HG02970 (cell line): ENCODE data around the gene HNRNPAB.
"Not testable (repeated sequence)": the region's sequence is repeated elsewhere in the genome, so short reads cannot be mapped to it uniquely, and the experiment has no call there.

Source experiments
- ATAC-seq: cut with Tn5 transposase; IDR thresholded peaks from one replicate; pipeline ENCODE4 v1.9.1; 2021; ENCODE audit warnings: mild to moderate bottlenecking, moderate library complexity, moderate number of reproducible peaks; ENCODE audit not compliant: unreplicated experiment, low FRiP score

The HNRNPAB gene

GRCh38 chr5:178228609-178229008 lies 24.3 kb downstream of the HNRNPAB start:
- no peak for ATAC-seq

GRCh38 chr5:178229111-178229510 lies 24.8 kb downstream of the HNRNPAB start:
- not testable (repeated sequence) for ATAC-seq

- ATAC-seq = no peak
Measured at GRCh38 chr5:178229861-178230260, 25.5 kb downstream of the HNRNPAB start.

GRCh38 chr5:178230879-178231538 lies 26.7 kb downstream of the HNRNPAB start:
- no peak for ATAC-seq

GRCh38 chr5:178231539-178232123 lies 27.3 kb downstream of the HNRNPAB start:
- no peak for ATAC-seq

GRCh38 chr5:178232124-178232919 lies 28.0 kb downstream of the HNRNPAB start, which contains the start of gene PHYKPL:
Gene PHYKPL, minus strand, starts transcription at chr5:178232802. Its CDS starts 252 bp downstream, at chr5:178232550.
- peak; percentile 69 for ATAC-seq

- ATAC-seq = no peak
Measured at GRCh38 chr5:178232920-178233429, 28.6 kb downstream of the HNRNPAB start.

GRCh38 chr5:178234121-178234749 lies 29.9 kb downstream of the HNRNPAB start:
- no peak for ATAC-seq

- no peak for ATAC-seq
Measured at GRCh38 chr5:178234750-178235587, 30.6 kb downstream of the HNRNPAB start.

GRCh38 chr5:178235588-178235974 lies 31.2 kb downstream of the HNRNPAB start:
- ATAC-seq = no peak

- no peak for ATAC-seq
Measured at GRCh38 chr5:178236126-178236525, 31.8 kb downstream of the HNRNPAB start.

- ATAC-seq = no peak
Measured at GRCh38 chr5:178236679-178237078, 32.3 kb downstream of the HNRNPAB start.

GRCh38 chr5:178237431-178238312 lies 33.3 kb downstream of the HNRNPAB start:
- ATAC-seq = no peak

- ATAC-seq = no peak
Measured at GRCh38 chr5:178238313-178238635, 33.9 kb downstream of the HNRNPAB start.

- ATAC-seq = no peak
Measured at GRCh38 chr5:178238711-178239592, 34.6 kb downstream of the HNRNPAB start.

GRCh38 chr5:178239626-178240301 lies 35.4 kb downstream of the HNRNPAB start:
- ATAC-seq = not testable (repeated sequence)

GRCh38 chr5:178240341-178240741 lies 36.0 kb downstream of the HNRNPAB start:
- ATAC-seq = no peak

GRCh38 chr5:178240766-178241165 lies 36.4 kb downstream of the HNRNPAB start:
- no peak for ATAC-seq
